ENCODE measurements around the gene TFPI. TPM values are rescaled to one million over a fixed set of nuclear protein-coding genes. Genes with fewer than 3 reads are reported as not detected.

Gene TFPI
- total RNA-seq, 1 donor from 2014 or later: 56.6 TPM

DNA sequence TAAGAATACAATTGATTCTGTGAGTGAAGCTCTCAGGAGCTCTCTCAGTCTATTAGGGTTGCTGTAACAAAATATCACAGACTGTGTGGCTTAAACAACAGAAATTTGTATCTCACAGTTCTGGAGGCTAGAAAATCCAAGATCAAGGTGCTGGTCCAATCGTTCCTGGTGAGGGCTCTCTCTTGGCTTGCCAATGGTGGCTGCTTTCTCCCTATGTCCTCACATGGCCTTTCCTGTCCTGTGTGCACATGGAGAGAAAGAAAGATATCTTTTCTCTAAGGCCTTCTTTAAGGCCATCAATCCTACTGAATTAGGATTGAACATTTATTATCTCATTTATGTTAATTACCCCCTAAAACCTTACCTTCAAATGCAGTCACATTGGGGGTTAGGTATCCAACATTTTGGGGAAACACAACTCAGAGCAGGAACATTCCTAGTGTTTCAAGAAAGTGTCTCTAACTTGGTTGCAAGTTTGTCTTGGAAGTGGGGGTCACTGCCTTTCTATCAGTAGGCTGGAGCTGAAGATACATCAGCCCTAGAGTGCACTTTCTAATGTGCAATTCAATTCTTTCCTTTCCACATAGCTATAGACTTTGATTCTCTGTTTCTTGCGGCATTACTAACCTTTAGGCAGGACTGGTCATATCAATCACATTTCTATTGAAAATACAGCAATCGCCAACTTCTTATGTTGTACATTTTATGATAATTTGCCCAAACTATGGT is 24.8 kb downstream of the TFPI start:
- no peak overlapping the region for H3K9ac ChIP-seq (ENCODE audit: low read length)
- peaks cover 4% of the 10 kb centered on the region for H3K4me1 Mint-ChIP-seq (ENCODE audit: low read depth, unreplicated experiment)
- H3K27me3 ChIP-seq (ENCODE audit: insufficient read depth, low read length): no peaks in the 10 kb centered on the region
- H4K20me1 ChIP-seq (ENCODE audit: insufficient read depth, low read length): no peaks in the 10 kb centered on the region
- no peak for DNase-seq (ENCODE audit: low read depth)
- no peaks in the 10 kb centered on the region for H3K9me3 ChIP-seq (ENCODE audit: insufficient read depth, low read depth, low read length)
- no peak overlapping the region for H3K4me3 ChIP-seq (ENCODE audit: insufficient read depth, low read depth, low read length)
- H2AFZ ChIP-seq (ENCODE audit: low read depth, low read length): no peak overlapping the region
- no peak for FAIRE-seq
- H3K4me3 Mint-ChIP-seq (ENCODE audit: unreplicated experiment): no peak overlapping the region
- H3K36me3 Mint-ChIP-seq (ENCODE audit: low read depth, unreplicated experiment): peaks cover 5% of the 10 kb centered on the region
- H3K4me2 ChIP-seq (ENCODE audit: low read length): no peak overlapping the region
- no peaks in the 10 kb centered on the region for H3K9me3 Mint-ChIP-seq (ENCODE audit: unreplicated experiment)
- H3K36me3 ChIP-seq (ENCODE audit: insufficient read depth, low read length): no peaks in the 10 kb centered on the region
- no peaks in the 10 kb centered on the region for H3K27me3 Mint-ChIP-seq (ENCODE audit: low read depth, unreplicated experiment)
- no peak for TF ChIP-seq CTCF (IDR thresholded peaks at IDR 0.05; ENCODE audit: insufficient read depth, low read depth, low read length)
- H3K27ac ChIP-seq (ENCODE audit: low read depth, low read length): no peak overlapping the region
- no peak overlapping the region for H3K27ac Mint-ChIP-seq (ENCODE audit: unreplicated experiment)
- H3K4me1 ChIP-seq (ENCODE audit: insufficient read depth, low read length): peaks cover 9% of the 10 kb centered on the region
- peaks cover 33% of the 10 kb centered on the region for H3K79me2 ChIP-seq (ENCODE audit: insufficient read depth, low read length)

- H3K79me2 ChIP-seq (ENCODE audit: insufficient read depth, low read length): peaks cover 23% of the 10 kb centered on the region
- no peak overlapping the region for H3K4me2 ChIP-seq (ENCODE audit: low read length)
- peaks cover 5% of the 10 kb centered on the region for H3K4me1 Mint-ChIP-seq (ENCODE audit: low read depth, unreplicated experiment)
- H4K20me1 ChIP-seq (ENCODE audit: insufficient read depth, low read length): no peaks in the 10 kb centered on the region
- no peaks in the 10 kb centered on the region for H3K9me3 Mint-ChIP-seq (ENCODE audit: unreplicated experiment)
- H3K4me3 Mint-ChIP-seq (ENCODE audit: unreplicated experiment): no peak overlapping the region
- no peak overlapping the region for H2AFZ ChIP-seq (ENCODE audit: low read depth, low read length)
- TF ChIP-seq EZH2 (IDR thresholded peaks at IDR 0.05; ENCODE audit: insufficient read depth, low read length): no peak
- no peak for TF ChIP-seq CTCF (IDR thresholded peaks at IDR 0.05; ENCODE audit: insufficient read depth, low read depth, low read length)
- peaks cover 2% of the 10 kb centered on the region for H3K36me3 Mint-ChIP-seq (ENCODE audit: low read depth, unreplicated experiment)
- H3K27ac ChIP-seq (ENCODE audit: low read depth, low read length): peak overlapping the region; percentile 13
- DNase-seq (ENCODE audit: low read depth): no peak
- H3K9me3 ChIP-seq (ENCODE audit: insufficient read depth, low read depth, low read length): no peaks in the 10 kb centered on the region
- no peak for FAIRE-seq
- no peaks in the 10 kb centered on the region for H3K27me3 Mint-ChIP-seq (ENCODE audit: low read depth, unreplicated experiment)
- H3K4me1 ChIP-seq (ENCODE audit: insufficient read depth, low read length): peaks cover 9% of the 10 kb centered on the region
- H3K27me3 ChIP-seq (ENCODE audit: insufficient read depth, low read length): no peaks in the 10 kb centered on the region
- no peaks in the 10 kb centered on the region for H3K36me3 ChIP-seq (ENCODE audit: insufficient read depth, low read length)
- H3K4me3 ChIP-seq (ENCODE audit: insufficient read depth, low read depth, low read length): no peak overlapping the region
- no peak overlapping the region for H3K9ac ChIP-seq (ENCODE audit: low read length)
- H3K27ac Mint-ChIP-seq (ENCODE audit: unreplicated experiment): no peak overlapping the region
Observed at GRCh38 chr2:187528042-187528441, 26.2 kb downstream of the TFPI start.

DNA sequence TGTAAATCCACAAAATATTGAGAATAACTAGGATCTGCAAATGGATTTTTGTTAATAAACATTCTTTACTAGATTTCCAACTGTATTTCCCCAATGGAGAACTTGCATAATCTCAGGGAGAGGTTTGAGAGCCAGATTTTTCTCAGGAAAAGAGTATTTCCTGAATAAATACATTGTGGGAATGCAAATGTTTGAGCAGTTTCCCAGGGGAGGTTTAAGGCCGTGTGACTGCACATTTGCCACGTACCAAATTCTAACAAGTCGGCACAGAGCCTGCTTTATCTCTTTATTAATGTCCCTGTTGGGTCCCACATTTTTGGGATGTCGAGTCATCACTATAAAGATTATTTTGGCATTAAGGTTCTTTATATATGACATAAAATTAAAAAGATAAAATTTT is 27.0 kb downstream of the TFPI start:
- TF ChIP-seq EZH2 (IDR thresholded peaks at IDR 0.05; ENCODE audit: insufficient read depth, low read length) (no peak), CTCF (IDR thresholded peaks at IDR 0.05; ENCODE audit: insufficient read depth, low read depth, low read length) (no peak)
- H3K27me3 Mint-ChIP-seq (ENCODE audit: low read depth, unreplicated experiment): no peaks in the 10 kb centered on the region
- no peak overlapping the region for H3K27ac Mint-ChIP-seq (ENCODE audit: unreplicated experiment)
- Histone ChIP-seq H3K4me2 (ENCODE audit: low read length) (no peak overlapping the region), H3K27ac (ENCODE audit: low read depth, low read length) (peak overlapping the region; percentile 48), H4K20me1 (ENCODE audit: insufficient read depth, low read length) (no peaks in the 10 kb centered on the region), H3K4me1 (ENCODE audit: insufficient read depth, low read length) (peaks cover 9% of the 10 kb centered on the region), H3K4me3 (ENCODE audit: insufficient read depth, low read depth, low read length) (no peak overlapping the region), H3K79me2 (ENCODE audit: insufficient read depth, low read length) (peaks cover 15% of the 10 kb centered on the region), H2AFZ (ENCODE audit: low read depth, low read length) (no peak overlapping the region), H3K9ac (ENCODE audit: low read length) (no peak overlapping the region), H3K27me3 (ENCODE audit: insufficient read depth, low read length) (no peaks in the 10 kb centered on the region), H3K9me3 (ENCODE audit: insufficient read depth, low read depth, low read length) (no peaks in the 10 kb centered on the region), H3K36me3 (ENCODE audit: insufficient read depth, low read length) (peaks cover 2% of the 10 kb centered on the region)
- peaks cover 2% of the 10 kb centered on the region for H3K36me3 Mint-ChIP-seq (ENCODE audit: low read depth, unreplicated experiment)
- no peaks in the 10 kb centered on the region for H3K9me3 Mint-ChIP-seq (ENCODE audit: unreplicated experiment)
- no peak overlapping the region for H3K4me3 Mint-ChIP-seq (ENCODE audit: unreplicated experiment)
- peak; percentile 77 for DNase-seq (ENCODE audit: low read depth)
- H3K4me1 Mint-ChIP-seq (ENCODE audit: low read depth, unreplicated experiment): peaks cover 5% of the 10 kb centered on the region
- no peak for FAIRE-seq
